SK-N-SH treated with all-trans-retinoic acid at 6 μM for 48 hours (cell line): Measurements from ENCODE around the gene TRAPPC13.

Experiments used
- ARNTL ChIP-seq: fragments of 450-650 bp; formaldehyde crosslinking; IDR thresholded peaks from 2 replicates; pipeline ENCODE4 v1.5.0; 2020; ENCODE audit warnings: low read depth, mild to moderate bottlenecking, moderate library complexity, borderline replicate concordance
- ESRRG ChIP-seq: fragments of 250-450 bp; sonication (Bioruptor Pico); IDR thresholded peaks from 2 replicates; pipeline ENCODE4 v1.6.1; 2021; ENCODE audit warnings: mild to moderate bottlenecking
- ISL1 ChIP-seq: fragments of 250-450 bp; sonication (Bioruptor Pico); IDR thresholded peaks from 2 replicates; pipeline ENCODE4 v2.1.2; 2022; ENCODE audit warnings: mild to moderate bottlenecking, moderate library complexity
- SNAI2 ChIP-seq: fragments of 250-450 bp; sonication (Bioruptor Pico); IDR thresholded peaks from 2 replicates; pipeline ENCODE4 v1.5.0; 2020; ENCODE audit warnings: mild to moderate bottlenecking, moderate library complexity
- TF ChIP-seq, protein P1 (sequence below): fragments of 250-450 bp; sonication (Bioruptor Pico); IDR thresholded peaks from 2 replicates; pipeline ENCODE4 v1.8.0; 2021; ENCODE audit warnings: low read depth, mild to moderate bottlenecking, moderate library complexity, borderline replicate concordance
- TF ChIP-seq, protein P2 (sequence below): fragments of 250-450 bp; sonication (Bioruptor Pico); IDR thresholded peaks from 2 replicates; pipeline ENCODE4 v1.8.0; 2020; ENCODE audit warnings: mild to moderate bottlenecking, moderate library complexity, borderline replicate concordance

DNA sequence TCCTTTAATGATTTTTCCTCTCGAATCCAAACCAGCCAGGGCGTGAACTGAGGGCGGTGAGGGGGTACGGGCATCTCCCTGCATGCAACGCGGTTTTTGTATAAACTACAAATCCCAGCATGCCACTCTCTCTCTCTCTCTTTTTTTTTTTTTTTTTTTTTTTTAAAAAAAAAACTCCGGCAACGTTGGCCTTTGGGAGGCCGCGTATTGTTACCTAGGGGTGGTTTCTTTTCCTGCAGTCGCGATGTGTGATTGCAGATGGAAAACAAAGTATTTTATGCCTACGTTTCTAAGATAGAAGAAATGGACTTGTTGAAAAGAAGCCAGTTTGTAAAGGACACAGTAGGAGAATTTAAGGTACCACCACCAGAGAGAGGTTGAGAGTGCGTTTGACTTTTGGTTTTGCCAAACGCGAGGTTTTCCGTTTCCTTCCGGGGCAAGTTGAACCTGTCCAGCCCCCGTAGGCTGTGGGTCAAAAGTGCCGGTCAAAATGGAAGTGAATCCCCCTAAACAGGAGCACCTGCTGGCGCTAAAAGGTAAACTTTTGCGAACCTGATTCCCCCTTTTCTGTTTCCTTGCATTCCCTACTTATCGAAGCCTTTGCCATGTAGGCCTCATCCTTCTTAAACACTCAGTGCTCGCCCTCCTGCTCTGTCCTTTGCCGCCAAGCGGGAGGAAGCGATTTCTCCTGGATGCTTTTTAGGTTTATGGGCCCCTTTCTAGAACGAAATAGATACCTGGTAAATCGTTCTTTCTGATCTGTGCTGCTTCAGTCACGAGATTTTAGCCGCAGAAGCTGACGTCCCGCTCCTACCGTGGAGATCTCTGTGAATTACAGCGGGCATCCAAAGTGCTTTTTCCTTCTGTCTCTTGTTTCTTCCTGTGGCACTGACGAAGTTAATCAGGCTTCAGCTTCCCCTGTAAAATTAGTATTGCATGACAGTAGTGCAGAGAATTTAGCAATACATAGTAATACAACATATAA lies at the start of gene TRAPPC13, which contains the start of gene SHLD3:
- no peak for TF ChIP-seq ARNTL
- TF ChIP-seq ESRRG (CRISPR knock-in tag), result no peak
- TF ChIP-seq, protein P1, sequence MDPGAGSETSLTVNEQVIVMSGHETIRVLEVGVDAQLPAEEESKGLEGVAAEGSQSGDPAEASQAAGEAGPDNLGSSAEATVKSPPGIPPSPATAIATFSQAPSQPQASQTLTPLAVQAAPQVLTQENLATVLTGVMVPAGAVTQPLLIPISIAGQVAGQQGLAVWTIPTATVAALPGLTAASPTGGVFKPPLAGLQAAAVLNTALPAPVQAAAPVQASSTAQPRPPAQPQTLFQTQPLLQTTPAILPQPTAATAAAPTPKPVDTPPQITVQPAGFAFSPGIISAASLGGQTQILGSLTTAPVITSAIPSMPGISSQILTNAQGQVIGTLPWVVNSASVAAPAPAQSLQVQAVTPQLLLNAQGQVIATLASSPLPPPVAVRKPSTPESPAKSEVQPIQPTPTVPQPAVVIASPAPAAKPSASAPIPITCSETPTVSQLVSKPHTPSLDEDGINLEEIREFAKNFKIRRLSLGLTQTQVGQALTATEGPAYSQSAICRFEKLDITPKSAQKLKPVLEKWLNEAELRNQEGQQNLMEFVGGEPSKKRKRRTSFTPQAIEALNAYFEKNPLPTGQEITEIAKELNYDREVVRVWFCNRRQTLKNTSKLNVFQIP, result no peak
- no peak for TF ChIP-seq ISL1 (CRISPR knock-in tag)
- TF ChIP-seq, protein P2, sequence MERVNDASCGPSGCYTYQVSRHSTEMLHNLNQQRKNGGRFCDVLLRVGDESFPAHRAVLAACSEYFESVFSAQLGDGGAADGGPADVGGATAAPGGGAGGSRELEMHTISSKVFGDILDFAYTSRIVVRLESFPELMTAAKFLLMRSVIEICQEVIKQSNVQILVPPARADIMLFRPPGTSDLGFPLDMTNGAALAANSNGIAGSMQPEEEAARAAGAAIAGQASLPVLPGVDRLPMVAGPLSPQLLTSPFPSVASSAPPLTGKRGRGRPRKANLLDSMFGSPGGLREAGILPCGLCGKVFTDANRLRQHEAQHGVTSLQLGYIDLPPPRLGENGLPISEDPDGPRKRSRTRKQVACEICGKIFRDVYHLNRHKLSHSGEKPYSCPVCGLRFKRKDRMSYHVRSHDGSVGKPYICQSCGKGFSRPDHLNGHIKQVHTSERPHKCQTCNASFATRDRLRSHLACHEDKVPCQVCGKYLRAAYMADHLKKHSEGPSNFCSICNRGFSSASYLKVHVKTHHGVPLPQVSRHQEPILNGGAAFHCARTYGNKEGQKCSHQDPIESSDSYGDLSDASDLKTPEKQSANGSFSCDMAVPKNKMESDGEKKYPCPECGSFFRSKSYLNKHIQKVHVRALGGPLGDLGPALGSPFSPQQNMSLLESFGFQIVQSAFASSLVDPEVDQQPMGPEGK (CRISPR knock-in tag), result no peak
- TF ChIP-seq SNAI2 (CRISPR knock-in tag), result no peak
